HG03565 (cell line): Measurements from ENCODE around the gene TIFAB.

Experiments used
- ATAC-seq: cut with Tn5 transposase; IDR thresholded peaks from one replicate; pipeline ENCODE4 v1.9.1; 2021; ENCODE audit warnings: mild to moderate bottlenecking, moderate library complexity; ENCODE audit not compliant: unreplicated experiment

The TIFAB gene

GRCh38 chr5:135460246-135461033, 8.3 kb upstream of the TIFAB start:
- no peak for ATAC-seq

GRCh38 chr5:135458921-135459331, 6.8 kb upstream of the TIFAB start:
- ATAC-seq: no peak

- ATAC-seq: no peak
Observed at GRCh38 chr5:135458356-135458755, 6.2 kb upstream of the TIFAB start.

- peak; percentile 47 for ATAC-seq
Observed at GRCh38 chr5:135457424-135458071, 5.4 kb upstream of the TIFAB start.

GRCh38 chr5:135456238-135457099, 4.3 kb upstream of the TIFAB start:
- ATAC-seq: peak; percentile 60

- no peak for ATAC-seq
Observed at GRCh38 chr5:135455876-135456237, 3.7 kb upstream of the TIFAB start.

GRCh38 chr5:135454946-135455345, 2.8 kb upstream of the TIFAB start:
- ATAC-seq: no peak

- ATAC-seq: no peak
Observed at GRCh38 chr5:135453613-135454012, 1.5 kb upstream of the TIFAB start.

GRCh38 chr5:135451581-135452320, 400 bp downstream of the TIFAB start:
- no peak for ATAC-seq

GRCh38 chr5:135450952-135451351, 1.2 kb downstream of the TIFAB start:
- no peak for ATAC-seq

- ATAC-seq: no peak
Observed at GRCh38 chr5:135450336-135450735, 1.8 kb downstream of the TIFAB start.

GRCh38 chr5:135449644-135450043, 2.5 kb downstream of the TIFAB start:
- no peak for ATAC-seq

- ATAC-seq: no peak
Observed at GRCh38 chr5:135448791-135449507, 3.2 kb downstream of the TIFAB start.

- ATAC-seq: no peak
Observed at GRCh38 chr5:135448071-135448739, 3.9 kb downstream of the TIFAB start.

GRCh38 chr5:135447298-135447929, 4.7 kb downstream of the TIFAB start, which contains the start of gene DCANP1:
Gene DCANP1, minus strand, starts transcription at chr5:135447348. Its CDS starts 240 bp downstream, at chr5:135447108.
- ATAC-seq: no peak

- ATAC-seq: no peak
Observed at GRCh38 chr5:135446615-135447014, 5.5 kb downstream of the TIFAB start.

GRCh38 chr5:135446206-135446605, 5.9 kb downstream of the TIFAB start:
- ATAC-seq: no peak

- ATAC-seq: no peak
Observed at GRCh38 chr5:135445306-135445985, 6.7 kb downstream of the TIFAB start.

- ATAC-seq: no peak
Observed at GRCh38 chr5:135444881-135445280, 7.3 kb downstream of the TIFAB start.
